Neural cell (in vitro differentiated cells): ENCODE measurements around the gene IQCB1. TPM values are rescaled to one million over a fixed set of nuclear protein-coding genes. Genes with fewer than 3 reads are reported as not detected.
"Not testable (repeated sequence)": the region's sequence is repeated elsewhere in the genome, so short reads cannot be mapped to it uniquely, and the experiment has no call there.

Experiments
- H2AFZ ChIP-seq: fragments of 200-600, 300-800 bp; sonication (generic), shearing (Covaris generic); 2 replicates; pipeline ENCODE4 v1.6.0; 2014; ENCODE audit warnings: low read depth, mild to moderate bottlenecking, antibody characterized with exemption, low read length, moderate library complexity
- H3F3A ChIP-seq: fragments of 200-600 bp; shearing (Covaris generic); 2 replicates; pipeline ENCODE4 v1.6.1; 2016; ENCODE audit warnings: mild to moderate bottlenecking, moderate library complexity, mixed read lengths, antibody characterized with exemption, low read length; ENCODE audit not compliant: insufficient read depth, poor library complexity, severe bottlenecking
- H3K27ac ChIP-seq: fragments of 200-600, 300-800 bp; sonication (generic), shearing (Covaris generic); 2 replicates; pipeline ENCODE4 v1.5.1; 2014; ENCODE audit warnings: mild to moderate bottlenecking, low read length, moderate library complexity
- H3K27me3 ChIP-seq: fragments of 300-800, 200-600 bp; sonication (generic), shearing (Covaris generic); 2 replicates; pipeline ENCODE4 v1.6.0; 2014; ENCODE audit warnings: mild to moderate bottlenecking, low read depth, low read length, moderate library complexity; ENCODE audit not compliant: insufficient read depth
- H3K36me3 ChIP-seq: fragments of 300-800, 200-600 bp; sonication (generic), shearing (Covaris generic); 2 replicates; pipeline ENCODE4 v1.5.1; 2014; ENCODE audit warnings: mild to moderate bottlenecking, antibody characterized with exemption, low read length, moderate library complexity; ENCODE audit not compliant: insufficient read depth
- H3K4me2 ChIP-seq: fragments of 300-800, 200-600 bp; sonication (generic), shearing (Covaris generic); 2 replicates; pipeline ENCODE4 v1.6.0; 2014; ENCODE audit warnings: mild to moderate bottlenecking, low read length
- H3K4me3 ChIP-seq: fragments of 300-800, 200-600 bp; sonication (generic), shearing (Covaris generic); 2 replicates; pipeline ENCODE4 v1.5.1; 2014; ENCODE audit warnings: mild to moderate bottlenecking, low read length, moderate library complexity
- H3K79me2 ChIP-seq: fragments of 200-600 bp; shearing (Covaris generic); replicated peaks from 2 replicates; pipeline ENCODE4 v1.6.0; 2014; ENCODE audit warnings: mild to moderate bottlenecking, low read length, moderate library complexity; ENCODE audit not compliant: insufficient read depth
- H3K9ac ChIP-seq: fragments of 300-800, 200-600 bp; sonication (generic), shearing (Covaris generic); 2 replicates; pipeline ENCODE4 v1.6.1; 2016; ENCODE audit warnings: mild to moderate bottlenecking, low read length, mixed read lengths
- H3K9me2 ChIP-seq: fragments of 200-600 bp; shearing (Covaris generic); 2 replicates; pipeline ENCODE4 v1.6.1; 2016; ENCODE audit warnings: mild to moderate bottlenecking, low read length, mixed read lengths; ENCODE audit not compliant: insufficient read depth
- H3K9me3 ChIP-seq: fragments of 200-600, 300-800 bp; sonication (generic), shearing (Covaris generic); 2 replicates; pipeline ENCODE4 v1.6.1; 2016; ENCODE audit warnings: mild to moderate bottlenecking, mixed run types, low read length, moderate library complexity, mixed read lengths
- H4K20me1 ChIP-seq: fragments of 200-600 bp; shearing (Covaris generic); 2 replicates; pipeline ENCODE4 v1.6.1; 2016; ENCODE audit warnings: mild to moderate bottlenecking, mixed run types; ENCODE audit not compliant: insufficient read depth
- CTCF ChIP-seq: fragments of 450-650 bp; IDR thresholded peaks from 2 replicates; pipeline ENCODE4 v1.5.1; 2014; ENCODE audit warnings: antibody characterized with exemption, mild to moderate bottlenecking, moderate library complexity; ENCODE audit not compliant: poor library complexity, severe bottlenecking
- EP300 ChIP-seq: fragments of 450-650 bp; conservative IDR thresholded peaks from 2 replicates; pipeline ENCODE4 v1.6.1; 2014; ENCODE audit warnings: antibody characterized with exemption, mild to moderate bottlenecking, moderate library complexity; ENCODE audit not compliant: poor library complexity, severe bottlenecking
- EZH2 ChIP-seq: fragments of 200-600, 300-800 bp; shearing (Covaris generic), sonication (generic); IDR thresholded peaks from 2 replicates; pipeline ENCODE4 v1.6.1; 2014; ENCODE audit warnings: antibody characterized with exemption, low read length, borderline replicate concordance, mild to moderate bottlenecking; ENCODE audit not compliant: insufficient read depth, poor library complexity, severe bottlenecking
- MXI1 ChIP-seq: fragments of 450-650 bp; conservative IDR thresholded peaks from 2 replicates; pipeline ENCODE4 v1.6.1; 2014; ENCODE audit warnings: antibody characterized with exemption, mild to moderate bottlenecking; ENCODE audit not compliant: poor library complexity, severe bottlenecking
- POLR2AphosphoS5 ChIP-seq: IDR thresholded peaks from 2 replicates; pipeline ENCODE4 v1.6.1; 2012
- RAD21 ChIP-seq: fragments of 450-650 bp; conservative IDR thresholded peaks from 2 replicates; pipeline ENCODE4 v1.6.1; 2014; ENCODE audit warnings: antibody characterized with exemption, mild to moderate bottlenecking, moderate library complexity
- SMC3 ChIP-seq: fragments of 450-650 bp; conservative IDR thresholded peaks from 2 replicates; pipeline ENCODE4 v1.6.1; 2014; ENCODE audit warnings: antibody characterized with exemption, mild to moderate bottlenecking, moderate library complexity; ENCODE audit not compliant: poor library complexity
- TAF1 ChIP-seq: IDR thresholded peaks from 2 replicates; pipeline ENCODE4 v1.6.1; 2012; ENCODE audit warnings: low read depth
- polyA plus RNA-seq: library from polyadenylated mRNA; depleted of rRNA; stranded (reverse); fragments of >200 nt; gene quantifications from 2 replicates; pipeline ENCODE4 v1.2.3, GENCODE V29; 2014
- TF ChIP-seq, protein P1 (sequence below): IDR thresholded peaks from 2 replicates; pipeline ENCODE4 v1.6.1; 2012; ENCODE audit warnings: borderline replicate concordance

The IQCB1 gene
- polyA plus RNA-seq, 1 donor from 2014 or later = 50.2 TPM

DNA sequence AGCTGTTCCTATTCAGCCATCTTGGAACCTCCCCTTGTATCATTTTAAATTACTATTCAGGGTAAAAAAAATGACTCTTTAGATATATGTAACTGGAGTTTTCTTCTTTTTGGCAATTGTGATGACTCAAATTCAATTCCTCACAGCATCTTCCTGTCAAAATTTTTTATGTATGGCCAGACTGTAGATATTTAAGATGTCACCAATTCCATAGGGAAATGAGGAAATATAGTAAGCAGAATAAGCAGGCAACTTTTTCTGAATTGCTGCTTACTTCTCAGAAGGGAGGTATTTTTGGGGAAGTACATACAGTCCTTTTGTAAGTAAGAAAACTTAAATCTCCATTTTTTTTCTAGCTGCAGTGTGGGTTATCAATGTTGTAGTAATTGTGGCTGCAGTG is 28.9 kb upstream of the IQCB1 start:
- no peak overlapping the region for H2AFZ ChIP-seq
- no peak overlapping the region for H3K9ac ChIP-seq
- no peaks in the 10 kb centered on the region for H3K27me3 ChIP-seq
- H3K9me2 ChIP-seq = no peaks in the 10 kb centered on the region
- TF ChIP-seq EP300 (no peak), SMC3 (no peak), TAF1 (no peak), MXI1 (no peak), CTCF (no peak), EZH2 (no peak), POLR2AphosphoS5 (no peak), RAD21 (no peak)
- TF ChIP-seq, protein P1, sequence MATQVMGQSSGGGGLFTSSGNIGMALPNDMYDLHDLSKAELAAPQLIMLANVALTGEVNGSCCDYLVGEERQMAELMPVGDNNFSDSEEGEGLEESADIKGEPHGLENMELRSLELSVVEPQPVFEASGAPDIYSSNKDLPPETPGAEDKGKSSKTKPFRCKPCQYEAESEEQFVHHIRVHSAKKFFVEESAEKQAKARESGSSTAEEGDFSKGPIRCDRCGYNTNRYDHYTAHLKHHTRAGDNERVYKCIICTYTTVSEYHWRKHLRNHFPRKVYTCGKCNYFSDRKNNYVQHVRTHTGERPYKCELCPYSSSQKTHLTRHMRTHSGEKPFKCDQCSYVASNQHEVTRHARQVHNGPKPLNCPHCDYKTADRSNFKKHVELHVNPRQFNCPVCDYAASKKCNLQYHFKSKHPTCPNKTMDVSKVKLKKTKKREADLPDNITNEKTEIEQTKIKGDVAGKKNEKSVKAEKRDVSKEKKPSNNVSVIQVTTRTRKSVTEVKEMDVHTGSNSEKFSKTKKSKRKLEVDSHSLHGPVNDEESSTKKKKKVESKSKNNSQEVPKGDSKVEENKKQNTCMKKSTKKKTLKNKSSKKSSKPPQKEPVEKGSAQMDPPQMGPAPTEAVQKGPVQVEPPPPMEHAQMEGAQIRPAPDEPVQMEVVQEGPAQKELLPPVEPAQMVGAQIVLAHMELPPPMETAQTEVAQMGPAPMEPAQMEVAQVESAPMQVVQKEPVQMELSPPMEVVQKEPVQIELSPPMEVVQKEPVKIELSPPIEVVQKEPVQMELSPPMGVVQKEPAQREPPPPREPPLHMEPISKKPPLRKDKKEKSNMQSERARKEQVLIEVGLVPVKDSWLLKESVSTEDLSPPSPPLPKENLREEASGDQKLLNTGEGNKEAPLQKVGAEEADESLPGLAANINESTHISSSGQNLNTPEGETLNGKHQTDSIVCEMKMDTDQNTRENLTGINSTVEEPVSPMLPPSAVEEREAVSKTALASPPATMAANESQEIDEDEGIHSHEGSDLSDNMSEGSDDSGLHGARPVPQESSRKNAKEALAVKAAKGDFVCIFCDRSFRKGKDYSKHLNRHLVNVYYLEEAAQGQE = no peak
- no peak overlapping the region for H3K4me3 ChIP-seq
- H3K4me2 ChIP-seq = no peak overlapping the region
- no peaks in the 10 kb centered on the region for H3K9me3 ChIP-seq
- H3K36me3 ChIP-seq = no peaks in the 10 kb centered on the region
- H4K20me1 ChIP-seq = no peaks in the 10 kb centered on the region
- no peaks in the 10 kb centered on the region for H3F3A ChIP-seq
- no peaks in the 10 kb centered on the region for H3K79me2 ChIP-seq
- H3K27ac ChIP-seq = no peak overlapping the region

- H3K9me2 ChIP-seq, H3K9ac ChIP-seq, H3K27ac ChIP-seq, H3K4me2 ChIP-seq, H3K36me3 ChIP-seq, H3F3A ChIP-seq, H3K79me2 ChIP-seq, H3K9me3 ChIP-seq, H4K20me1 ChIP-seq, H2AFZ ChIP-seq, H3K4me3 ChIP-seq, H3K27me3 ChIP-seq: not testable (repeated sequence)
Measured at GRCh38 chr3:121863247-121863646, 28.4 kb upstream of the IQCB1 start.

- H3K9me2 ChIP-seq = not testable (repeated sequence)
Measured at GRCh38 chr3:121857778-121858177, 22.9 kb upstream of the IQCB1 start.

More at GRCh38 chr3:121857778-121858177, 22.9 kb upstream of the IQCB1 start:
- H4K20me1 ChIP-seq, H3K9me3 ChIP-seq, H3K4me2 ChIP-seq, H3K79me2 ChIP-seq, H2AFZ ChIP-seq, H3K9ac ChIP-seq, H3F3A ChIP-seq, H3K27ac ChIP-seq, H3K36me3 ChIP-seq, H3K27me3 ChIP-seq, H3K4me3 ChIP-seq: not testable (repeated sequence)
